A549 (cell line): ENCODE measurements around the gene ATF5. TPM values are rescaled to one million over a fixed set of nuclear protein-coding genes. Genes with fewer than 3 reads are reported as not detected.

ENCODE experiments used
- ATAC-seq, 2 experiments: fragments of 200-7000 bp in 1 of 2; fragments of >200 bp in 1 of 2; cut with Nextera tagmentation in 1 of 2; cut with Tn5 transposase in 1 of 2; 3 replicates each; pipeline versions ENCODE4 v1.8.0 to v1.9.1; 2018 to 2020; ENCODE audit warnings: mild to moderate bottlenecking in 1 of 2, moderate library complexity in 1 of 2
- CTCF ChIA-PET: fragments of 300-600 bp; sonication (Branson Sonifier 250); formaldehyde crosslinking; extraction: SDS; loops from one replicate; lab custom pipeline; 2021; ENCODE audit warnings: antibody characterized with exemption, inconsistent platforms; lab: Yijun Ruan, JAX
- POLR2A ChIA-PET: fragments of 350-600 bp; formaldehyde crosslinking; extraction: SDS; loops from one replicate; lab custom pipeline; 2021; ENCODE audit warnings: antibody characterized with exemption, inconsistent platforms; lab: Yijun Ruan, JAX
- DNase-seq, 2 experiments: peaks; one replicate each; pipeline versions ENCODE4 v3.0.0 to v3.0.0-alpha.2; 2011 to 2016; ENCODE audit warnings: low read depth in 1 of 2, low spot score in 1 of 2
- FAIRE-seq: peaks from 2 replicates; lab custom pipeline; 2011; peaks lifted over from hg19 to GRCh38; lab: Jason Lieb, UNC
- H3K27ac ChIP-seq, 2 experiments: fragments of >200 bp; sonication (Bioruptor Twin); formaldehyde crosslinking; 3 replicates each; pipeline ENCODE4 v1.5.1; 2016 to 2017
- H3K4me1 ChIP-seq: fragments of >200 bp; sonication (Bioruptor Twin); formaldehyde crosslinking; 3 replicates; pipeline ENCODE4 v1.6.1; 2016
- H3K4me2 ChIP-seq: fragments of >200 bp; sonication (Bioruptor Twin); formaldehyde crosslinking; 3 replicates; pipeline ENCODE4 v1.6.1; 2016
- H3K4me3 ChIP-seq: fragments of >200 bp; sonication (Bioruptor Twin); formaldehyde crosslinking; 3 replicates; pipeline ENCODE4 v1.5.1; 2016
- H3K9me3 ChIP-seq: fragments of >200 bp; sonication (Bioruptor Twin); formaldehyde crosslinking; 3 replicates; pipeline ENCODE4 v1.6.1; 2016
- BCL3 ChIP-seq: fragments of >200 bp; sonication (Bioruptor Twin); formaldehyde crosslinking; IDR thresholded peaks from 3 replicates; pipeline ENCODE4 v1.6.1; 2016
- CHD2 ChIP-seq: fragments of 150-350 bp; IDR thresholded peaks from 2 replicates; pipeline ENCODE4 v1.6.1; 2014; ENCODE audit warnings: low read length; ENCODE audit not compliant: partially characterized antibody
- EHF ChIP-seq: fragments of 250-450 bp; sonication (Bioruptor Pico); IDR thresholded peaks from 2 replicates; pipeline ENCODE4 v1.5.0; 2020; ENCODE audit warnings: mild to moderate bottlenecking
- EHMT2 ChIP-seq: fragments of 200-600 bp; sonication (generic); IDR thresholded peaks from 2 replicates; pipeline ENCODE4 v1.6.1; 2016; ENCODE audit warnings: antibody characterized with exemption, low read depth, mild to moderate bottlenecking, moderate library complexity
- ESRRA ChIP-seq: fragments of 150-350 bp; IDR thresholded peaks from 2 replicates; pipeline ENCODE4 v1.6.1; 2014; ENCODE audit warnings: mild to moderate bottlenecking, low read length, borderline replicate concordance
- FOXS1 ChIP-seq: fragments of 250-450 bp; sonication (Bioruptor Pico); IDR thresholded peaks from 2 replicates; pipeline ENCODE4 v1.5.0; 2020; ENCODE audit warnings: mild to moderate bottlenecking, moderate library complexity
- GATA3 ChIP-seq: IDR thresholded peaks from 2 replicates; pipeline ENCODE4 v1.6.1; 2012; ENCODE audit warnings: borderline replicate concordance
- HES2 ChIP-seq: fragments of >200 bp; sonication (Bioruptor Twin); formaldehyde crosslinking; IDR thresholded peaks from 2 replicates; pipeline ENCODE4 v1.6.1; 2016
- HEYL ChIP-seq: fragments of 250-450 bp; sonication (Bioruptor Pico); IDR thresholded peaks from 2 replicates; pipeline ENCODE4 v1.8.0; 2021; ENCODE audit warnings: mild to moderate bottlenecking, moderate library complexity
- HOXA7 ChIP-seq: fragments of 250-450 bp; sonication (Bioruptor Pico); IDR thresholded peaks from 2 replicates; pipeline ENCODE4 v1.5.0; 2020; ENCODE audit warnings: mild to moderate bottlenecking, moderate library complexity
- HOXB5 ChIP-seq: fragments of 250-450 bp; sonication (Bioruptor Pico); IDR thresholded peaks from 2 replicates; pipeline ENCODE4 v1.5.0; 2020; ENCODE audit warnings: mild to moderate bottlenecking, moderate library complexity
- JUNB ChIP-seq: fragments of >200 bp; sonication (Bioruptor Twin); formaldehyde crosslinking; IDR thresholded peaks from 2 replicates; pipeline ENCODE4 v1.6.1; 2016
- MAFK ChIP-seq: fragments of 450-650 bp; IDR thresholded peaks from 2 replicates; pipeline ENCODE4 v1.6.1; 2014; ENCODE audit not compliant: partially characterized antibody
- MAX ChIP-seq: IDR thresholded peaks from 2 replicates; pipeline ENCODE4 v1.6.1; 2012
- NPAS2 ChIP-seq: fragments of 250-450 bp; sonication (Bioruptor Pico); IDR thresholded peaks from 2 replicates; pipeline ENCODE4 v1.8.0; 2022; ENCODE audit warnings: mild to moderate bottlenecking, moderate library complexity, borderline replicate concordance
- PHF8 ChIP-seq: fragments of 200-600 bp; sonication (generic); IDR thresholded peaks from 2 replicates; pipeline ENCODE4 v1.6.1; 2016; ENCODE audit warnings: low read depth, mild to moderate bottlenecking, antibody characterized with exemption, moderate library complexity, borderline replicate concordance
- POLR2A ChIP-seq: IDR thresholded peaks from 2 replicates; pipeline ENCODE4 v1.6.1; 2012; ENCODE audit warnings: mild to moderate bottlenecking, low read length
- POLR2AphosphoS2 ChIP-seq: conservative IDR thresholded peaks from 2 replicates; pipeline ENCODE4 v1.6.1; 2012; ENCODE audit warnings: low read length, improper control_type of control experiment, inconsistent platforms
- RARB ChIP-seq: fragments of 250-450 bp; sonication (Bioruptor Pico); IDR thresholded peaks from 2 replicates; pipeline ENCODE4 v1.8.0; 2021; ENCODE audit warnings: mild to moderate bottlenecking, moderate library complexity
- SREBF2 ChIP-seq: fragments of 450-650 bp; IDR thresholded peaks from 2 replicates; pipeline ENCODE4 v1.6.1; 2014; ENCODE audit warnings: mild to moderate bottlenecking, moderate library complexity
- TFCP2L1 ChIP-seq: fragments of 250-450 bp; sonication (Bioruptor Pico); IDR thresholded peaks from 2 replicates; pipeline ENCODE4 v1.5.0; 2021; ENCODE audit warnings: mild to moderate bottlenecking
- TP53 ChIP-seq: fragments of 250-450 bp; sonication (Bioruptor Pico); IDR thresholded peaks from 2 replicates; pipeline ENCODE4 v1.5.0; 2021; ENCODE audit warnings: mild to moderate bottlenecking, moderate library complexity
- ZC3H11A ChIP-seq: fragments of 450-650 bp; IDR thresholded peaks from 2 replicates; pipeline ENCODE4 v1.6.1; 2014; ENCODE audit warnings: antibody characterized with exemption, mild to moderate bottlenecking
- ZNF302 ChIP-seq: fragments of 250-450 bp; sonication (Bioruptor Pico); IDR thresholded peaks from 2 replicates; pipeline ENCODE4 v1.9.0; 2021; ENCODE audit warnings: inconsistent platforms, mild to moderate bottlenecking, moderate library complexity
- WGBS: methylation state at CpG from one replicate; pipeline ENCODE4 v1.1.6; 2017; ENCODE audit errors: missing lambda C conversion rate; 5-methylcytosine and 5-hydroxymethylcytosine counted together
- polyA plus RNA-seq, 4 experiments: library from polyadenylated mRNA; depleted of rRNA in 3 of 4; stranded (reverse); fragments of >200 nt; fragmentation: RNase III in 1 of 4; extraction: RNeasy Plus Mini Kit Qiagen cat#74134 plus additional on column Dnase treatment in 1 of 4; gene quantifications; 2 replicates in 3 of 4; 3 replicates in 1 of 4; pipeline ENCODE4 v1.2.3, GENCODE V29; 2011 to 2017
- TF ChIP-seq, protein P1 (sequence below): fragments of 200-600 bp; sonication (generic); IDR thresholded peaks from 2 replicates; pipeline ENCODE4 v1.6.1; 2016; ENCODE audit warnings: antibody characterized with exemption, mild to moderate bottlenecking, moderate library complexity

Gene ATF5
- polyA plus RNA-seq, 2 of the 4 experiments (the other 2 are of a cell fraction), result 12.9 to 42.8 TPM

DNA sequence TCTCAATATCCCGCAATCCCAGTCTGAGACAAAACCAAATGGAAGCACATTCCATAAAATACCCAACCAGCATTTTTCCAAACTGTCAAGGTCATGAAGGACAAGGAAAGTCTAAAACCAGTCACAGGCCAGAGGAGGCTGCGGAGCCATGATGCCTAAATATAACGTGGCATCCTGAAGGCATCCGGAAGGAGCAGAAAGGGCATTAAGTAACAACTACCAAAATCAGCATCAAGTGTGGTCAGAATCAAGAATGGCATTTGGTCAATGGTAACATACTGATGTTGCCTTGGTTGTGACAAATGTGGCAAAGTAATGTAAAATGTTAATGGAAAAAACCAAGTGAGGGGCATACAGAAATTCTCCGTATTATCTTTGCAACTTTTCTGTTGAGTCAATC lies 3.5 kb upstream of the ATF5 start:
- ChIA-PET POLR2A (interaction anchor here (0.7 kb wide), 1 partner anchor 17 kb away, joined by 4 read pairs; no protein-coding TSS in a partner anchor), CTCF (interaction anchor here (0.9 to 1.2 kb wide), 2 partner anchors 9 to 1341 kb away, joined by 3 read pairs; no protein-coding TSS in a partner anchor)
- DNase-seq (no peak), ATAC-seq (no peak), FAIRE-seq (peak; percentile 63)
- TF ChIP-seq CHD2 (no peak), BCL3 (no peak), ZC3H11A (no peak), MAX (no peak), ESRRA (no peak), SREBF2 (no peak), GATA3 (no peak), ZNF302 (no peak), TFCP2L1 (CRISPR knock-in tag) (no peak), HES2 (no peak)
- TF ChIP-seq, protein P1, sequence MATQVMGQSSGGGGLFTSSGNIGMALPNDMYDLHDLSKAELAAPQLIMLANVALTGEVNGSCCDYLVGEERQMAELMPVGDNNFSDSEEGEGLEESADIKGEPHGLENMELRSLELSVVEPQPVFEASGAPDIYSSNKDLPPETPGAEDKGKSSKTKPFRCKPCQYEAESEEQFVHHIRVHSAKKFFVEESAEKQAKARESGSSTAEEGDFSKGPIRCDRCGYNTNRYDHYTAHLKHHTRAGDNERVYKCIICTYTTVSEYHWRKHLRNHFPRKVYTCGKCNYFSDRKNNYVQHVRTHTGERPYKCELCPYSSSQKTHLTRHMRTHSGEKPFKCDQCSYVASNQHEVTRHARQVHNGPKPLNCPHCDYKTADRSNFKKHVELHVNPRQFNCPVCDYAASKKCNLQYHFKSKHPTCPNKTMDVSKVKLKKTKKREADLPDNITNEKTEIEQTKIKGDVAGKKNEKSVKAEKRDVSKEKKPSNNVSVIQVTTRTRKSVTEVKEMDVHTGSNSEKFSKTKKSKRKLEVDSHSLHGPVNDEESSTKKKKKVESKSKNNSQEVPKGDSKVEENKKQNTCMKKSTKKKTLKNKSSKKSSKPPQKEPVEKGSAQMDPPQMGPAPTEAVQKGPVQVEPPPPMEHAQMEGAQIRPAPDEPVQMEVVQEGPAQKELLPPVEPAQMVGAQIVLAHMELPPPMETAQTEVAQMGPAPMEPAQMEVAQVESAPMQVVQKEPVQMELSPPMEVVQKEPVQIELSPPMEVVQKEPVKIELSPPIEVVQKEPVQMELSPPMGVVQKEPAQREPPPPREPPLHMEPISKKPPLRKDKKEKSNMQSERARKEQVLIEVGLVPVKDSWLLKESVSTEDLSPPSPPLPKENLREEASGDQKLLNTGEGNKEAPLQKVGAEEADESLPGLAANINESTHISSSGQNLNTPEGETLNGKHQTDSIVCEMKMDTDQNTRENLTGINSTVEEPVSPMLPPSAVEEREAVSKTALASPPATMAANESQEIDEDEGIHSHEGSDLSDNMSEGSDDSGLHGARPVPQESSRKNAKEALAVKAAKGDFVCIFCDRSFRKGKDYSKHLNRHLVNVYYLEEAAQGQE, result no peak
- Histone ChIP-seq H3K27ac (no peak overlapping the region), H3K4me1 (peaks cover 23% of the 10 kb centered on the region), H3K4me3 (no peak overlapping the region), H3K4me2 (no peak overlapping the region), H3K9me3 (no peaks in the 10 kb centered on the region)
- 95% methylated on average over 5 of the region's 5 CpGs for WGBS

GRCh38 chr19:49926515-49926914 lies 2.5 kb upstream of the ATF5 start:
- 96% methylated on average over 10 of the region's 10 CpGs for WGBS
- FAIRE-seq, result no peak
- Histone ChIP-seq H3K27ac (no peak overlapping the region), H3K4me1 (peaks cover 23% of the 10 kb centered on the region), H3K4me2 (no peak overlapping the region; the same call in 2 of the 3 replicates), H3K9me3 (no peaks in the 10 kb centered on the region), H3K4me3 (no peak overlapping the region)
- POLR2A ChIA-PET, result no interaction called here
- DNase-seq, result no peak
- ATAC-seq, result no peak
- no peak for TF ChIP-seq HOXB5 (CRISPR knock-in tag)
- TF ChIP-seq HOXA7 (CRISPR knock-in tag), result no peak
- TF ChIP-seq EHF (CRISPR knock-in tag), result no peak
- no peak for TF ChIP-seq EHMT2
- TF ChIP-seq JUNB, result no peak
- no peak for TF ChIP-seq FOXS1
- no peak for TF ChIP-seq TFCP2L1 (CRISPR knock-in tag)
- CTCF ChIA-PET, result interaction anchor here (0.9 to 3.9 kb wide), 4 partner anchors 10 to 36 kb away, joined by 3 to 26 read pairs (median 9); no protein-coding TSS in a partner anchor

GRCh38 chr19:49927526-49928264 lies 1.3 kb upstream of the ATF5 start:
- peaks cover 23% of the 10 kb centered on the region for H3K4me1 ChIP-seq
- H3K4me3 ChIP-seq, result peak overlapping the region; percentile 70
- 90% methylated on average over 14 of the region's 14 CpGs for WGBS
- no peaks in the 10 kb centered on the region for H3K9me3 ChIP-seq
- POLR2A ChIA-PET, result interaction anchor here (2.6 kb wide), 1 partner anchor 9 kb away, joined by 22 read pairs; no protein-coding TSS in a partner anchor
- ATAC-seq (no peak), FAIRE-seq (no peak), DNase-seq (no peak)
- peak overlapping the region; percentile 95 to 96; a peak in 3 of 6 replicates for H3K27ac ChIP-seq
- CTCF ChIA-PET, result interaction anchor here (0.7 to 3.9 kb wide), 8 partner anchors 9 to 220 kb away, joined by 3 to 26 read pairs (median 4); no protein-coding TSS in a partner anchor
- H3K4me2 ChIP-seq, result peak overlapping the region; percentile 82
- TF ChIP-seq TP53 (CRISPR knock-in tag), result no peak
- TF ChIP-seq POLR2A, result no peak
- no peak for TF ChIP-seq NPAS2
- TF ChIP-seq, protein P1, result no peak
- TF ChIP-seq EHMT2, result no peak
- TF ChIP-seq FOXS1, result no peak
- TF ChIP-seq RARB (CRISPR knock-in tag), result no peak
- no peak for TF ChIP-seq HEYL (CRISPR knock-in tag)
- TF ChIP-seq HOXA7 (CRISPR knock-in tag), result no peak
- no peak for TF ChIP-seq PHF8
- no peak for TF ChIP-seq POLR2AphosphoS2
- no peak for TF ChIP-seq MAFK
